Measurements from ENCODE around the gene TRPM7.
"Not testable (repeated sequence)": the region's sequence is repeated elsewhere in the genome, so short reads cannot be mapped to it uniquely, and the experiment has no call there.

TRPM7 gene

GRCh38 chr15:50655555-50655954, 31.0 kb downstream of the TRPM7 start:
- no peaks in the 10 kb centered on the region for H3K9me3 ChIP-seq (ENCODE audit: control insufficient read depth, insufficient read depth, low read length)
- H3K27ac ChIP-seq (ENCODE audit: low read length), result no peak overlapping the region
- no peaks in the 10 kb centered on the region; the same call in 1 of the 2 replicates for H3K36me3 ChIP-seq (ENCODE audit: control insufficient read depth, insufficient read depth, low read length)
- H3K4me3 ChIP-seq (ENCODE audit: low read length), result no peak overlapping the region
- no peaks in the 10 kb centered on the region; the same call in 1 of the 2 replicates for H3K4me1 ChIP-seq (ENCODE audit: control insufficient read depth, insufficient read depth, low read length)
- no CpG with 5 or more reads among the region's 4 CpGs for WGBS (ENCODE audit: insufficient coverage, insufficient read length)
- no peak for DNase-seq (ENCODE audit: low read depth, low spot score)
- H3K27me3 ChIP-seq (ENCODE audit: control insufficient read depth, insufficient read depth, low read length), result no peaks in the 10 kb centered on the region

GRCh38 chr15:50653156-50653743, 33.3 kb downstream of the TRPM7 start:
- WGBS (ENCODE audit: insufficient coverage, insufficient read length), result no CpG with 5 or more reads among the region's 6 CpGs

GRCh38 chr15:50652671-50653070, 33.9 kb downstream of the TRPM7 start:
- no peak for DNase-seq (ENCODE audit: low read depth, low spot score)
- Histone ChIP-seq H3K4me3 (ENCODE audit: low read length) (no peak overlapping the region), H3K27me3 (ENCODE audit: control insufficient read depth, insufficient read depth, low read length) (no peaks in the 10 kb centered on the region), H3K27ac (ENCODE audit: low read length) (no peak overlapping the region), H3K9me3 (ENCODE audit: control insufficient read depth, insufficient read depth, low read length) (no peaks in the 10 kb centered on the region), H3K36me3 (ENCODE audit: control insufficient read depth, insufficient read depth, low read length) (peaks cover 2% of the 10 kb centered on the region; the same call in 1 of the 2 replicates), H3K4me1 (ENCODE audit: control insufficient read depth, insufficient read depth, low read length) (no peaks in the 10 kb centered on the region; the same call in 1 of the 2 replicates)
- WGBS (ENCODE audit: insufficient coverage, insufficient read length), result no CpG with 5 or more reads among the region's 3 CpGs

More at GRCh38 chr15:50653156-50653743, 33.3 kb downstream of the TRPM7 start:
- Histone ChIP-seq H3K27ac (ENCODE audit: low read length) (no peak overlapping the region), H3K27me3 (ENCODE audit: control insufficient read depth, insufficient read depth, low read length) (no peaks in the 10 kb centered on the region), H3K9me3 (ENCODE audit: control insufficient read depth, insufficient read depth, low read length) (no peaks in the 10 kb centered on the region), H3K4me1 (ENCODE audit: control insufficient read depth, insufficient read depth, low read length) (no peaks in the 10 kb centered on the region; the same call in 1 of the 2 replicates), H3K36me3 (ENCODE audit: control insufficient read depth, insufficient read depth, low read length) (peaks cover 2% of the 10 kb centered on the region; the same call in 1 of the 2 replicates), H3K4me3 (ENCODE audit: low read length) (no peak overlapping the region)
- DNase-seq (ENCODE audit: low read depth, low spot score), result no peak

GRCh38 chr15:50641318-50641717, 45.3 kb downstream of the TRPM7 start:
- Histone ChIP-seq H3K4me3 (ENCODE audit: low read length) (no peak overlapping the region), H3K4me1 (ENCODE audit: control insufficient read depth, insufficient read depth, low read length) (no peaks in the 10 kb centered on the region), H3K9me3 (ENCODE audit: control insufficient read depth, insufficient read depth, low read length) (no peaks in the 10 kb centered on the region), H3K27ac (ENCODE audit: low read length) (no peak overlapping the region), H3K36me3 (ENCODE audit: control insufficient read depth, insufficient read depth, low read length) (no peaks in the 10 kb centered on the region; the same call in 1 of the 2 replicates), H3K27me3 (ENCODE audit: control insufficient read depth, insufficient read depth, low read length) (no peaks in the 10 kb centered on the region)
- no CpG with 5 or more reads among the region's 2 CpGs for WGBS (ENCODE audit: insufficient coverage, insufficient read length)
- no peak for DNase-seq (ENCODE audit: low read depth, low spot score)

GRCh38 chr15:50636146-50636545, 50.5 kb downstream of the TRPM7 start:
- no peaks in the 10 kb centered on the region for H3K27me3 ChIP-seq (ENCODE audit: control insufficient read depth, insufficient read depth, low read length)
- no peak overlapping the region for H3K27ac ChIP-seq (ENCODE audit: low read length)

GRCh38 chr15:50633653-50634052, 52.9 kb downstream of the TRPM7 start:
- H3K9me3 ChIP-seq (ENCODE audit: control insufficient read depth, insufficient read depth, low read length), result no peaks in the 10 kb centered on the region
- no peaks in the 10 kb centered on the region for H3K27me3 ChIP-seq (ENCODE audit: control insufficient read depth, insufficient read depth, low read length)
- WGBS (ENCODE audit: insufficient coverage, insufficient read length), result no CpG with 5 or more reads among the region's 3 CpGs
- no peak overlapping the region for H3K27ac ChIP-seq (ENCODE audit: low read length)
- no peaks in the 10 kb centered on the region; the same call in 1 of the 2 replicates for H3K36me3 ChIP-seq (ENCODE audit: control insufficient read depth, insufficient read depth, low read length)
- no peaks in the 10 kb centered on the region for H3K4me1 ChIP-seq (ENCODE audit: control insufficient read depth, insufficient read depth, low read length)
- no peak for DNase-seq (ENCODE audit: low read depth, low spot score)
- no peak overlapping the region for H3K4me3 ChIP-seq (ENCODE audit: low read length)

More at GRCh38 chr15:50636146-50636545, 50.5 kb downstream of the TRPM7 start:
- no peak overlapping the region for H3K4me3 ChIP-seq (ENCODE audit: low read length)
- WGBS (ENCODE audit: insufficient coverage, insufficient read length), result no CpG with 5 or more reads among the region's 9 CpGs
- no peaks in the 10 kb centered on the region; the same call in 1 of the 2 replicates for H3K36me3 ChIP-seq (ENCODE audit: control insufficient read depth, insufficient read depth, low read length)
- H3K4me1 ChIP-seq (ENCODE audit: control insufficient read depth, insufficient read depth, low read length), result no peaks in the 10 kb centered on the region
- no peak for DNase-seq (ENCODE audit: low read depth, low spot score)
- no peaks in the 10 kb centered on the region for H3K9me3 ChIP-seq (ENCODE audit: control insufficient read depth, insufficient read depth, low read length)

GRCh38 chr15:50628421-50628820, 58.2 kb downstream of the TRPM7 start:
- no peak for DNase-seq (ENCODE audit: low read depth, low spot score)
- Histone ChIP-seq H3K4me1 (ENCODE audit: control insufficient read depth, insufficient read depth, low read length) (no peaks in the 10 kb centered on the region), H3K27ac (ENCODE audit: low read length) (no peak overlapping the region), H3K36me3 (ENCODE audit: control insufficient read depth, insufficient read depth, low read length) (no peaks in the 10 kb centered on the region; the same call in 1 of the 2 replicates), H3K9me3 (ENCODE audit: control insufficient read depth, insufficient read depth, low read length) (no peaks in the 10 kb centered on the region), H3K27me3 (ENCODE audit: control insufficient read depth, insufficient read depth, low read length) (no peaks in the 10 kb centered on the region), H3K4me3 (ENCODE audit: low read length) (no peak overlapping the region)
- WGBS (ENCODE audit: insufficient coverage, insufficient read length), result no CpG with 5 or more reads among the region's 5 CpGs

GRCh38 chr15:50627351-50628055, 59.1 kb downstream of the TRPM7 start:
- Histone ChIP-seq H3K27ac (ENCODE audit: low read length) (no peak overlapping the region), H3K36me3 (ENCODE audit: control insufficient read depth, insufficient read depth, low read length) (no peaks in the 10 kb centered on the region; the same call in 1 of the 2 replicates)

GRCh38 chr15:50624616-50625168, 61.9 kb downstream of the TRPM7 start:
- Histone ChIP-seq H3K9me3 (ENCODE audit: control insufficient read depth, insufficient read depth, low read length) (no peaks in the 10 kb centered on the region), H3K4me1 (ENCODE audit: control insufficient read depth, insufficient read depth, low read length) (no peaks in the 10 kb centered on the region), H3K27ac (ENCODE audit: low read length) (no peak overlapping the region), H3K27me3 (ENCODE audit: control insufficient read depth, insufficient read depth, low read length) (no peaks in the 10 kb centered on the region), H3K4me3 (ENCODE audit: low read length) (no peak overlapping the region), H3K36me3 (ENCODE audit: control insufficient read depth, insufficient read depth, low read length) (no peaks in the 10 kb centered on the region)
- no peak for DNase-seq (ENCODE audit: low read depth, low spot score)
- no CpG with 5 or more reads among the region's 1 CpG for WGBS (ENCODE audit: insufficient coverage, insufficient read length)

More at GRCh38 chr15:50627351-50628055, 59.1 kb downstream of the TRPM7 start:
- H3K4me3 ChIP-seq (ENCODE audit: low read length), result no peak overlapping the region
- H3K4me1 ChIP-seq (ENCODE audit: control insufficient read depth, insufficient read depth, low read length), result no peaks in the 10 kb centered on the region
- H3K27me3 ChIP-seq (ENCODE audit: control insufficient read depth, insufficient read depth, low read length), result no peaks in the 10 kb centered on the region
- no CpG with 5 or more reads among the region's 4 CpGs for WGBS (ENCODE audit: insufficient coverage, insufficient read length)
- H3K9me3 ChIP-seq (ENCODE audit: control insufficient read depth, insufficient read depth, low read length), result no peaks in the 10 kb centered on the region
- DNase-seq (ENCODE audit: low read depth, low spot score), result no peak

- DNase-seq (ENCODE audit: low read depth, low spot score); H3K4me3 ChIP-seq (ENCODE audit: low read length); H3K36me3 ChIP-seq (ENCODE audit: control insufficient read depth, insufficient read depth, low read length); H3K27ac ChIP-seq (ENCODE audit: low read length); H3K27me3 ChIP-seq (ENCODE audit: control insufficient read depth, insufficient read depth, low read length); H3K4me1 ChIP-seq (ENCODE audit: control insufficient read depth, insufficient read depth, low read length); H3K9me3 ChIP-seq (ENCODE audit: control insufficient read depth, insufficient read depth, low read length): not testable (repeated sequence)
- WGBS (ENCODE audit: insufficient coverage, insufficient read length), result no CpG with 5 or more reads among the region's 8 CpGs
These were observed 64.1 kb downstream of the TRPM7 start for GRCh38 chr15:50622361-50622943.
